ENCODE measurements around the gene FBXO3. TPM values are rescaled to one million over a fixed set of nuclear protein-coding genes. Genes with fewer than 3 reads are reported as not detected.
"Not testable (repeated sequence)": the region's sequence is repeated elsewhere in the genome, so short reads cannot be mapped to it uniquely, and the experiment has no call there.

The FBXO3 gene
- polyA plus RNA-seq (2012; ENCODE audit: low read depth, missing spikeins), result 7.8 TPM

GRCh38 chr11:33773987-33774735, at the start of gene FBXO3:
TSS of gene FBXO3 (minus strand) at chr11:33774520. CDS start at chr11:33774497, 23 bp downstream.
- DNase-seq (ENCODE audit: insufficient read length, low spot score) (peak; percentile 88), FAIRE-seq (peak; percentile 84)
- no peak for TF ChIP-seq POLR2AphosphoS5 (IDR thresholded peaks at IDR 0.05; ENCODE audit: low read depth, low read length)
- peak; percentile 53; the same call in 1 of the 2 replicates for TF ChIP-seq TAF1 (IDR thresholded peaks at IDR 0.05; ENCODE audit: low read depth, low read length)

GRCh38 chr11:33822981-33823380, 48.7 kb upstream of the FBXO3 start:
- not testable (repeated sequence) for DNase-seq (ENCODE audit: insufficient read length, low spot score); FAIRE-seq

DNA sequence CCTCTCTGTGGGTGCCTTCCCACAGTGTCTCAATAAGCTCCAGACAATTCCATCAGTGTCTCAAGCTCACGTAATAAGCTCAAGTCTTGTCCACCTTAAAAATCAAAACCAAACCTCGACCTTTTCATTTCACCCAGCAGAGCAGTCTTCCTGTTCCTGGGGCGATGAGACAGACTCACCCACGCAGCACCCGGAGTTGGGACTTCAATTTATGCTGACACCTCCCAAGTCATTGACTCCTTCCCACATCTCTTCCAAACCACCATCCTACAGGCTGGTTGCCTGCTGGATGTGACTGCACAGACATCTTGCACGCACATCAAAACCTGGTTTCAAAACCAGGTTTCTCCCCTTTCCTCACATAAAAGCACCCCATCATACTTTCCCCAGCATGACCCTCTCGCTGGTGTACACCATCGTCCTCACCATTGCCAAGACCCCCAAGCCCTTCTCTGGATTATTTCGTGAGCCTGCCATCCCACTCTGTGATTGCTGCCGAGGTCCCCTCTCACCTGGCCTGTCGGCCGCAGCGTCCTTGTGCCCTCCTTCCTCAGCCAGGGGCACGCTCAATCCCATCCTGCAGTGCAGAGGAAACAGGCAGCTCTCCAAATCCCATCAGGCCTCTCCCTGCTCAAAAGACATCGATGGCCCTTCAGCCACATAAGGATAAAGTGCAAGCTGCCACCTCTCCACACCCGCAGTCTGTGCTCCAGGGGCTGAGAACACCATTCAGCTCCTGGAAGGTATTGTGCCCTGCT, 45.1 kb upstream of the FBXO3 start:
- TF ChIP-seq POLR2A (IDR thresholded peaks at IDR 0.05; ENCODE audit: low read depth, low read length) (no peak), TAF1 (IDR thresholded peaks at IDR 0.05; ENCODE audit: low read depth, low read length) (no peak), POU2F2 (IDR thresholded peaks at IDR 0.05; ENCODE audit: low read depth, low read length) (no peak), SPI1 (IDR thresholded peaks at IDR 0.05; ENCODE audit: low read depth, low read length) (no peak), POLR2AphosphoS5 (IDR thresholded peaks at IDR 0.05; ENCODE audit: low read depth, low read length) (no peak), PAX5 (IDR thresholded peaks at IDR 0.05; ENCODE audit: insufficient read depth, low read length, severe bottlenecking) (no peak)
- no peak for DNase-seq (ENCODE audit: insufficient read length, low spot score)
- no peak for FAIRE-seq

DNA sequence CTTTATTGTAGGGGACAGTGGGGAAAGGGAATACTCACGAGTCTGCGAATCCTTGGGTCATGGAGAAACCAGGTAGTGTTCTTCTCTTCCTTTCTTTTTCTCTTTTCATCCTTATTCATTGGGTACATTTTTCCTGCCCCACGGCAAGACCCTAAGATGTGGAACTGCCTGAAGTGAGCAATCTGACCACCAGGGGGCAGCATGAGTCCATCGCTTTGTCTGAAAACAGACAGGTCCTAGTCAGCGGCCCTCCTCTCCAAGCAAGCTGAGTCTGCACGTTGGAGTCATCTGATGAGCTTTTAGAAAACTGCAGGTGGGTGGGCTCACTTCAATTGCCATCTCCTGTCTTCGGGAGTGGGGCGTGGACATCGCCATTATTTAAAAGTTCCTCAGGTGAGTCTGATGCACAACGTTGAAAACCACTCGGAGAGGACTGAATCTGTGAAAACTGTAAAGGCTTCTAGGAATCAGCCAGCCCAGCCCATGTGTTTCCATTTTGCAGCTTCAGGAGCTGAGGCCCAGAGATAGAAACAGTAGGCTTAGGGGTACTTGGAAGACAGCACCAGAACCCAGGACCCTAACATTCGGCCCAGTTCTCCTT, 34.0 kb upstream of the FBXO3 start:
- no peak for TF ChIP-seq SPI1 (IDR thresholded peaks at IDR 0.05; ENCODE audit: low read depth, low read length)
- no peak for TF ChIP-seq TAF1 (IDR thresholded peaks at IDR 0.05; ENCODE audit: low read depth, low read length)
- TF ChIP-seq PAX5 (IDR thresholded peaks at IDR 0.05; ENCODE audit: insufficient read depth, low read length, severe bottlenecking), result no peak
- TF ChIP-seq POLR2AphosphoS5 (IDR thresholded peaks at IDR 0.05; ENCODE audit: low read depth, low read length), result no peak
- no peak for TF ChIP-seq POU2F2 (IDR thresholded peaks at IDR 0.05; ENCODE audit: low read depth, low read length)
- DNase-seq (ENCODE audit: insufficient read length, low spot score) (peak; percentile 45), FAIRE-seq (peak; percentile 81)

GRCh38 chr11:33804471-33804870, 30.2 kb upstream of the FBXO3 start:
- no peak for TF ChIP-seq POLR2AphosphoS5 (IDR thresholded peaks at IDR 0.05; ENCODE audit: low read depth, low read length)
- FAIRE-seq (no peak), DNase-seq (ENCODE audit: insufficient read length, low spot score) (no peak)

GRCh38 chr11:33802194-33802950, 28.1 kb upstream of the FBXO3 start:
- FAIRE-seq (peak; percentile 13), DNase-seq (ENCODE audit: insufficient read length, low spot score) (no peak)
- TF ChIP-seq POLR2A (IDR thresholded peaks at IDR 0.05; ENCODE audit: low read depth, low read length) (no peak), POU2F2 (IDR thresholded peaks at IDR 0.05; ENCODE audit: low read depth, low read length) (no peak), PAX5 (IDR thresholded peaks at IDR 0.05; ENCODE audit: insufficient read depth, low read length, severe bottlenecking) (no peak)

- no peak for TF ChIP-seq PAX5 (IDR thresholded peaks at IDR 0.05; ENCODE audit: insufficient read depth, low read length, severe bottlenecking)
- TF ChIP-seq POLR2A (IDR thresholded peaks at IDR 0.05; ENCODE audit: low read depth, low read length), result no peak
- no peak for TF ChIP-seq TAF1 (IDR thresholded peaks at IDR 0.05; ENCODE audit: low read depth, low read length)
- TF ChIP-seq POLR2AphosphoS5 (IDR thresholded peaks at IDR 0.05; ENCODE audit: low read depth, low read length), result no peak
- no peak for TF ChIP-seq SPI1 (IDR thresholded peaks at IDR 0.05; ENCODE audit: low read depth, low read length)
- TF ChIP-seq POU2F2 (IDR thresholded peaks at IDR 0.05; ENCODE audit: low read depth, low read length), result no peak
Measured at GRCh38 chr11:33801821-33802193, 27.5 kb upstream of the FBXO3 start.

GRCh38 chr11:33797879-33798278, 23.6 kb upstream of the FBXO3 start:
- no peak for DNase-seq (ENCODE audit: insufficient read length, low spot score)
- FAIRE-seq, result no peak

More at GRCh38 chr11:33801821-33802193, 27.5 kb upstream of the FBXO3 start:
- DNase-seq (ENCODE audit: insufficient read length, low spot score) (no peak), FAIRE-seq (no peak)

GRCh38 chr11:33790040-33790439, 15.7 kb upstream of the FBXO3 start:
- no peak for TF ChIP-seq SPI1 (IDR thresholded peaks at IDR 0.05; ENCODE audit: low read depth, low read length)
- no peak for TF ChIP-seq TAF1 (IDR thresholded peaks at IDR 0.05; ENCODE audit: low read depth, low read length)
- no peak for TF ChIP-seq PAX5 (IDR thresholded peaks at IDR 0.05; ENCODE audit: insufficient read depth, low read length, severe bottlenecking)
- TF ChIP-seq POLR2A (IDR thresholded peaks at IDR 0.05; ENCODE audit: low read depth, low read length), result no peak
- no peak for TF ChIP-seq POLR2AphosphoS5 (IDR thresholded peaks at IDR 0.05; ENCODE audit: low read depth, low read length)
- TF ChIP-seq POU2F2 (IDR thresholded peaks at IDR 0.05; ENCODE audit: low read depth, low read length), result no peak
- FAIRE-seq (no peak), DNase-seq (ENCODE audit: insufficient read length, low spot score) (no peak)

More at GRCh38 chr11:33797879-33798278, 23.6 kb upstream of the FBXO3 start:
- no peak for TF ChIP-seq POLR2AphosphoS5 (IDR thresholded peaks at IDR 0.05; ENCODE audit: low read depth, low read length)
- no peak for TF ChIP-seq TAF1 (IDR thresholded peaks at IDR 0.05; ENCODE audit: low read depth, low read length)
- no peak for TF ChIP-seq SPI1 (IDR thresholded peaks at IDR 0.05; ENCODE audit: low read depth, low read length)
- TF ChIP-seq POU2F2 (IDR thresholded peaks at IDR 0.05; ENCODE audit: low read depth, low read length), result no peak
- no peak for TF ChIP-seq POLR2A (IDR thresholded peaks at IDR 0.05; ENCODE audit: low read depth, low read length)
- TF ChIP-seq PAX5 (IDR thresholded peaks at IDR 0.05; ENCODE audit: insufficient read depth, low read length, severe bottlenecking), result no peak

DNA sequence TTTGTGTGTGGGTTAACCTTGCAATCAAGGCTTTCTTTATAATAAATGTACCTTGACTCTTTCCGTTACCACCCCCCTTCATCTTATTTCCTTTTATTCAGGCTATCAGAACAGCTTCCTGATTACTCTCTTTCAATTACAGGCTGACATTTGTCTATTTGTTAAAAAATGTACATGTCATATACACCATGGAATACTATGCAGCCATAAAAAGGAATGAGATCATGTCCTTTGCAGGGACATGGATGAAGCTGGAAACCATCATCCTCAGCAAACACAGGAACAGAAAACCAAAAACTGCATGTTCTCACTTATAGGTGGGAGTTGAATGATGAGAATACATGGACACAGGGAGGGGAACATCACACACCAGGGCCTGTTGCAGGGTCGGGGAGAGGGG, 13.8 kb upstream of the FBXO3 start:
- DNase-seq (ENCODE audit: insufficient read length, low spot score); FAIRE-seq: not testable (repeated sequence)

Measured in GM12891 (cell line).